GM18861 (cell line): ENCODE data around the gene HSPH1.
"Not testable (repeated sequence)": the region's sequence is repeated elsewhere in the genome, so short reads cannot be mapped to it uniquely, and the experiment has no call there.

Source experiments
- ATAC-seq: cut with Tn5 transposase; IDR thresholded peaks from one replicate; pipeline ENCODE4 v1.9.1; 2021; ENCODE audit not compliant: unreplicated experiment

HSPH1 gene

DNA sequence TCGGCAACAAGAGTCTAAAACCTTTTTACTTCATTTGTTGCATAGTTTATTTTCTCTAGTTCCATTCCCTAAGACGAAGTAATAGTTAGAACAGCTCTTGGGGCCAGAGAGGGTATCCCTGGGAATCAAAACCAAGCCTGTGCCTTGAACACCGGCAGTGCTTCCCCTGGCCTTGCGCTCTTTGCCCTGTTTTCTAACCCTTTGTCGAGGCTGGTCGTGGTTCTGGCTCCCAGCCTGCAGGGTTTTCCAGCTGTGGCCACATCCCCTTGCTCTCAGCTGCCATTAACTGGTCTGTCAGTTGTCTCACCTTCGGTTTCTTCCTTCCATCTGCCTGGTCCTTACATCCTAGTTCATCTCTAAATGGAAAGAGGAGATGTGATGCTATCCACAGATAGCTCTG, 61.0 kb downstream of the HSPH1 start:
- ATAC-seq: no peak

DNA sequence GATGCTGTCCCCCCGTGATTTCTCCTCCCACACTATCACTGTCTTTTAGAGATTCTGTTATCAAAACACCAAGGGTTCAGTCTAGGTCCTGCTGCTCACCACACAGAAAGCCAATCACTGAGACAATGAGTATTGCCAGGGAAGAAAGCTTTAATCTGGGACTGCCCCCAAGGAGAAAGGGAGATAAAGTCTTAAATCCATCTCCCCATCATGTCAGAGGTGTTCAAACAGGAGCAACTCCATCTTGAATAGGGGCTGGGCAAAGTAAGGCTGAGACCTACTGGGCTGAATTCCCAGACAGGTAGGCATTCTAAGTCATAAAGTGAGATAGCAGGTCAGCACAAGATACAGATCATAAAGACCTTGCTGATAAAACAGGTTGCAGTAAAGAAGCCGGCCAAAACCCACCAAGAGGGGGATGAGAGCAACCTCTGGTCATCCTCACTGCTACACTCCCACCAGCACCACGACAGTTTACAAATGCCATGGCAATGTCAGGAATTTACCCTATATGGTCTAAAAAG, 63.7 kb downstream of the HSPH1 start:
- not testable (repeated sequence) for ATAC-seq

DNA sequence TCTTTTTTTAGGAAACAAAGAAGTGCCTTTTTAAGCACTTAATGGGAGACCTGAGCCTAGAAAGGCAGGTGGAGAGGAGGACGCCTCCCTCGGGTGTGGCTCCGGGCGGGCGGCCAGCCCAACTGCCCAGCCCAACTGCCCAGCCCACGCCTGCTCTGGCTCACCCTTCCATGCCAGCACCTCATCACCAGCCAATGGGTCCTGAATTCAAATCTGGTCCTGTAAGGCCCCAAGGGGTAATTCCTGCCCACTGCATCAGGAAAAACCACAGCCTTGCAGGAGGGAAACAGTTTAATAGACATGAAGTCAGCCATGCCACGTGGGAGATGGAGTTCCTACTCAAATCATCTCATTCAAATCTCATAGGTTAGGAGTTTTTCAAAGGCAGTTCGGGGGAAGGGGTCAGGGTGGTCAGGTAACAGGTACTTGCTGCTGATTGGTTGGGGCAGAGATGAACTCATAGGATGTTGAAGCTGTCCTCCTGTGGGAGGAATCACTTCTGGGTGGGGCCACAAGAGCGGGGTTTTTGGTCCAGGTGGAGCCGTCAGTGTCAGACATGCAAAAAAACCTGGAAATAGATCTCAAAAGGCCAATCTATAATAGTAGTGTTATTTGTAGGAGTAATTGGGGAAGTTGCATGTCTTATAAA, 64.9 kb downstream of the HSPH1 start:
- no peak for ATAC-seq

DNA sequence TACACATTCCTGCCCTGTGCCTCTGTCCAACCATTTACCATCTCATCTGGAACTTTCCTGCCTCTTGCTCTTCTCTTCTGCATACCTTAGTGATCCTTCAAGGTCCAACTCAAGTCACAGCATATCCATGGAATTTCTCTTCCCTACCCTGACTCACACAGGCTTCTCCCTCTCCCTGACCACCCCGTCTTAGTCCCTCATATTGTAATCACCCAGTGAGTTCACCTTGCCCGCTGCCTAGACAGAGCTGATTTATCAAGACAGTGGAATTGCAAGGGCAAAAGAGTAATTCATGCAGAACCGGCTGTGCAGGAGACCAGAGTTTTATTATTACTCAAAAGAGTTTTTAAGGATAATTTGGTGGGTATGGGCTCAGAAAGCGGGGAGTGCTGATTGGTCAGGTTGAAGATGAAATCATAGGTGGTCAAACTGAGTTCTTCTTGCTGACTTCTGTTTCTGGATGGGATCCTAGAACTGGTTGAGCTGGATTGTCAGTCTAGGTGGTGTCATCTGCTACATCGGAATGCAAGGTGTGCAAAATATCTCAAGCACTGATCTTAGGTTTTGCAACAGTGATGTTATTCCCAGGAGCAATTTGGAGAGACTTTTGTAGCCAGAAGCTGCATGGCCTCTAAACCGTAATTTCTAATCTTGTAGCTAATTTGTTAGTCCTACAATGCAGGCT, 67.2 kb downstream of the HSPH1 start:
- no peak for ATAC-seq

DNA sequence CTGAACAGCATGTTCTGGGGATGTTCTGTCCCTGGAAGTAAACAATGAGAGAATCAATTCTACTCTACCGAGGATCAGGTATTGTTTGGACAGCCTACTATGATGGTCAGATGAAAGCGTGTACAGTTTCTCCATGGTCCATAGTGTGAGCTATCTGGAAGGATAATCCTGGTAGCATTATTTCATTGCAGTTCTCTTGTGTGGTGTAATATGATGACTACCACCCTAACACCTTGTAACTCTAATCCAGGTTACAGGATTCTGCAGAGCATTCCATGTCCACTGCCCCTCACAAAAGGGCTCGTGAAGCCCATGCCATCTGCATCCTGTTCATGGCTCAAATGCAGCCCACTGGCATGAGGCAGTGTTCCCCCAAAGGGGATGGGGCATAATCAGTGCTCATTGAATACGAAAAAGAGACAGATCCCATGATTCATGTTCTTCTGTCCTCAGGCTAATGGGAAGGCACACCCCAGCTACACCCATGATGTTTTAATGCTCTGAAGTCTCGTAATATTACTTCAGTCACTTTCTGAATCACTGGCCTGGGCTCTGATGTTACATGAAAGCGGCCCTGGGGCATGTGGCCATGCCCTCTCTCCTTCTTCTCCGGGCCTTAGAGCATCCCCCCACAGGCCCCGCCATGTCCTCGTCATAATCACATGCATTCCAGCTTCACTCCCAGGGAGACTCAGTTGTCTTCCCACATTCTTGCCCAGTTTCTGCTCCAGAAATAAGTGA, 68.4 kb downstream of the HSPH1 start:
- no peak for ATAC-seq

DNA sequence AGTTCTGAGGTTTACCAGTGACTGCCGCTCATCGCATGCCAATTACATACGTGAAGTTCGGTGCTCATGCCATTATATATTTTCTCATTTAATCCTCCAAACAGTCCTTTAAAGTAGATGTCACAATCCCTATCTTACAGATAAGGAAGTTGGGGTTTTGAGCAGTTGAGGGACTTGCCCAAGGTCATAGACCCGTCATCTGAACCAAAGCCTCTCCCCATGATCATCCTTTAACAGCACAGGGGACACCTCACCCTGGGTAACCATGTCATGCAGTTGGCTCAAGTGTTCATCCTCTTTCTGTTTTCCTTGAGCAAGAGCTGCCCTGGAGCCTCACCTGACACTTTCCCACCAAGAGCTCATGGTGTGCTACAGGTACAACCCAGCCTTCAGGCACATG, 69.1 kb downstream of the HSPH1 start:
- no peak for ATAC-seq

DNA sequence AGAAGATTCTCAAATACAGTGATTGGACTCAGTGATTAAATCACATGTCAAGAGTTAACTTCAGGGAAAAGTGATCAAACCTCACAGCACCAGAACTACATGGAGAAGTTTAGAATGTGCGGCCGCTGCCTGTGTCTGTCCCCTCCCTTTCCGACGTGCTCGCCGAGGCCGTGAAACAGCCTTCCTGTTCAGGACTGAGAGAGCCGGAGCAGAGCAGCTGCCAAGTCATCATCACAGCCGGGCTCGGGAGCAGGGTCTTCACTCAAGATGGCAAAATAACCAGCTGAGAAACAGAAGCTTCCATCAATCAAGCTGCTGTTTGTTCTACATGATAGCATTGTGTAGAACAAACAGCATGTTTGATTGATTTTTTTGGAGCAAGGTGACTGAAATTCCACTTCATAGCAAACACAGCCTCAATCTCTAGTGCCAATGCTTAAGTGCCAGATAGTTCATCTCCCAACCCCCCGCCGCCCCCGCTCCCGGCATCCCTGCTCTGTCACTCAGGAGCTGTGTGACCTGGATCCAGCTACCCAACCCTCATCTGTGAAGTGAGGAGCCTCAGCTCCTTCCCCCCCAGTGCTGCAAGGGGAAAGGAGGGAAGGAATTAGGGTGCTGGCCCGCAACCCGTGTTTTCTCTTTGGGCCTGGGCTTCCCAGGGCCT, 70.6 kb downstream of the HSPH1 start:
- ATAC-seq: no peak

DNA sequence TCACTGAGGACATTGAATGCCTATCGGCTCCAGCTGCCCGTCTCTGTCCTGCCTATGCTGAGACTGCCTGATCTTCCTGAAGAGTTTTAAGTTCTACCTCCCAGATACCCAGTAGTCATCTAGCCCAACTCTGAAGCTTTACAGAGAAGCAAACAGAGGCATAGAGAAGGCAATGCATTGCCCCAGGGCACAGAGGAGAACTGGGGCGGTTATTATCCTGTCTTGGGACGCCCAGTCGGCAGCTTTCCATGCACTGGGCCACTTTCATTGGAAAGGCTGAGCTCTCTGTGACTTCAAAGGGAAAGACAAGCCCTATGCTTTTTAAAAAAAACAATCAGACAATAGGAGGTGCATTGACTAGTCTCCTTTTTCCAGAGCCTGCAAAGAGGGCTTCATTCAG, 71.6 kb downstream of the HSPH1 start:
- no peak for ATAC-seq

DNA sequence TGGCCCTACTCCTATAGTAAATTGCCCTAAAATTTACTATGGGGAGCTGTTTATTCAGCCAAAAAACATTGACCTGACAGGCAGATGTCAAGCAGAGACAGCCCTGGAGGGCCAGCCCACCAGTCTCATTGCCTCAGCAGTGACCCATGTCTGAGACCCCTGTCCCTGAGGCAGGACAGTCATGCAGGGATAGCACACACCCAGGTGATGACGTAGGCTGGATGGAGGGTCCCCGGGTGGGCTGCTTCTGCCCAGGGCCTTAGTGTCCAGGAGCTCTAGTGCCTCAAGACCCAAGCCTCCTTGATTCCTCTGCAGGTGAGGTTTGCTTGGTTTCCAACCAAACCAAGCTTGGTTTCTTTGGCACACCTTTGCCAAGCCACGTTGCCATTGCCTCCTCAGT, 72.1 kb downstream of the HSPH1 start:
- no peak for ATAC-seq

DNA sequence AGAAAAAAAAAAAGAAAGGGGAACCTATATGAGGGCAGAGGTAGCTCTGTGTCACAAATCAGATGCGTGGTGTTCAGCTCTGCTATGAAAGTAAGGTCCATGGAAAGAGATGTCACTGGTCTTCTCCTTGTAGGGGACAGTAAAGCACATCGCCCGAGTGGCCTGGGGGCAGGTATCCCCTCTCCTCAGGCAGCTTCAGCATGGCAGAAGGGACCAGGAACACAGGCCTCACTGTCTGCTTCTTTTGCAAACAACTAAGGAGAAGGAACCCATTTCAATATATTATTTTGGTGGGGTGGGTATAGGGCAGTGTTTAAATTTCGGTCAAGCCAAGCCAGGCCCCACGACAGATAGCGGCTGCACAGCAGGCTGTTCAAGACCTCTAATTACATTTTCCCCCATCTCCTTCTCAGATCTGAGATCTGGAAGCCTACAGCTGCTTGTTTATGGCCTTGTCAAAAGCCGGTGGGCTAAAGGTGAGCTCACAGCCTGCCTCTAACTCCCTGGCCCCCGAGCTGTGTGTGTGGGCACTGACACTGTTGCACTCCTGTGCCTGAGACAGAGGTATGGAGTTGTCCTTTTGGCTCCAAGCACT, 72.8 kb downstream of the HSPH1 start:
- no peak for ATAC-seq
